ENCODE measurements around the gene FDX1.

FDX1 gene

GRCh38 chr11:110431674-110432073 is 1.9 kb downstream of the FDX1 start:
- no peak for DNase-seq

GRCh38 chr11:110432713-110433392 is 3.1 kb downstream of the FDX1 start:
- DNase-seq: no peak

GRCh38 chr11:110433393-110434333 is 3.9 kb downstream of the FDX1 start:
- no peak for DNase-seq

- no peak for DNase-seq
Measured at GRCh38 chr11:110434952-110435779, 5.4 kb downstream of the FDX1 start.

GRCh38 chr11:110435780-110436717 is 6.3 kb downstream of the FDX1 start:
- DNase-seq: no peak

GRCh38 chr11:110438017-110438416 is 8.3 kb downstream of the FDX1 start:
- DNase-seq: no peak

- no peak for DNase-seq
Measured at GRCh38 chr11:110445437-110445836, 15.7 kb downstream of the FDX1 start.

GRCh38 chr11:110446061-110446460 is 16.3 kb downstream of the FDX1 start:
- no peak for DNase-seq

- DNase-seq: no peak
Measured at GRCh38 chr11:110446594-110446993, 16.8 kb downstream of the FDX1 start.

GRCh38 chr11:110447343-110447742 is 17.6 kb downstream of the FDX1 start:
- DNase-seq: no peak

- no peak for DNase-seq
Measured at GRCh38 chr11:110447897-110448745, 18.4 kb downstream of the FDX1 start.

- no peak for DNase-seq
Measured at GRCh38 chr11:110450246-110450645, 20.5 kb downstream of the FDX1 start.

- no peak for DNase-seq
Measured at GRCh38 chr11:110452720-110453119, 23.0 kb downstream of the FDX1 start.

- no peak for DNase-seq
Measured at GRCh38 chr11:110453684-110454354, 24.1 kb downstream of the FDX1 start.

- DNase-seq: no peak
Measured at GRCh38 chr11:110454609-110455008, 24.9 kb downstream of the FDX1 start.

GRCh38 chr11:110455718-110456117 is 26.0 kb downstream of the FDX1 start:
- no peak for DNase-seq

- DNase-seq: no peak
Measured at GRCh38 chr11:110463153-110463552, 33.4 kb downstream of the FDX1 start.

GRCh38 chr11:110465231-110465630 is 35.5 kb downstream of the FDX1 start:
- DNase-seq: no peak

GRCh38 chr11:110467556-110467955 is 37.8 kb downstream of the FDX1 start:
- DNase-seq: no peak

GRCh38 chr11:110468121-110468520 is 38.4 kb downstream of the FDX1 start:
- DNase-seq: no peak

- DNase-seq: no peak
Measured at GRCh38 chr11:110469127-110469526, 39.4 kb downstream of the FDX1 start.
